Left lobe of liver (tissue), 2 donors: ENCODE measurements around the gene WASF3. TPM values are rescaled to one million over a fixed set of nuclear protein-coding genes. Genes with fewer than 3 reads are reported as not detected.

Source experiments
- ATAC-seq: fragments of 200-7000 bp; cut with Tn5 transposase; one replicate; pipeline ENCODE4 v1.9.1; 2020; ENCODE audit warnings: mild to moderate bottlenecking, moderate library complexity
- DNase-seq: peaks from one replicate; pipeline ENCODE4 v3.0.0-alpha.2; 2020; ENCODE audit warnings: low spot score
- total RNA-seq: library from RNA; stranded (reverse); gene quantifications from one replicate; pipeline ENCODE4 v1.2.1, GENCODE V29; 2021
- donor health status: DM: no; HTN: no; CAD: no; lungs with moderate emphysema.
- donor health status: DM: no; HTN: yes; CAD: no.

The WASF3 gene
- total RNA-seq, 1 donor from 2014 or later: 8.5 TPM

- no peak for ATAC-seq
- DNase-seq: no peak
Measured at GRCh38 chr13:26679411-26680122, 122.1 kb downstream of the WASF3 start.

- ATAC-seq: no peak
Measured at GRCh38 chr13:26680123-26680450, 122.6 kb downstream of the WASF3 start.

GRCh38 chr13:26680572-26680971 is 123.1 kb downstream of the WASF3 start:
- ATAC-seq (no peak), DNase-seq (no peak)

More at GRCh38 chr13:26680123-26680450, 122.6 kb downstream of the WASF3 start:
- DNase-seq: no peak

- no peak for ATAC-seq
- no peak for DNase-seq
Measured at GRCh38 chr13:26681036-26681435, 123.6 kb downstream of the WASF3 start.

GRCh38 chr13:26682606-26683005 is 125.1 kb downstream of the WASF3 start:
- DNase-seq: no peak

GRCh38 chr13:26685606-26686005 is 128.1 kb downstream of the WASF3 start:
- DNase-seq (no peak), ATAC-seq (no peak)

More at GRCh38 chr13:26682606-26683005, 125.1 kb downstream of the WASF3 start:
- no peak for ATAC-seq

- DNase-seq (no peak), ATAC-seq (no peak)
Measured at GRCh38 chr13:26686285-26686684, 128.8 kb downstream of the WASF3 start.

- ATAC-seq (no peak), DNase-seq (no peak)
Measured at GRCh38 chr13:26688286-26688685, 130.8 kb downstream of the WASF3 start.

GRCh38 chr13:26688980-26689379 is 131.5 kb downstream of the WASF3 start:
- DNase-seq: no peak
- ATAC-seq: no peak

- DNase-seq (no peak), ATAC-seq (no peak)
Measured at GRCh38 chr13:26693749-26694463, 136.4 kb downstream of the WASF3 start.

- no peak for ATAC-seq
- no peak for DNase-seq
Measured at GRCh38 chr13:26694609-26695359, 137.3 kb downstream of the WASF3 start.

GRCh38 chr13:26695360-26695705 is 137.8 kb downstream of the WASF3 start:
- ATAC-seq: no peak
- DNase-seq: no peak

- no peak for DNase-seq
- ATAC-seq: no peak
Measured at GRCh38 chr13:26695891-26696311, 138.4 kb downstream of the WASF3 start.

- DNase-seq (no peak), ATAC-seq (no peak)
Measured at GRCh38 chr13:26697069-26697955, 139.8 kb downstream of the WASF3 start.

- peak; percentile 99 for ATAC-seq
- DNase-seq: peak; percentile 89
Measured at GRCh38 chr13:26698392-26699196, 141.1 kb downstream of the WASF3 start.

GRCh38 chr13:26699197-26699490 is 141.7 kb downstream of the WASF3 start:
- no peak for ATAC-seq
- DNase-seq: no peak

GRCh38 chr13:26705536-26705935 is 148.1 kb downstream of the WASF3 start:
- DNase-seq (no peak), ATAC-seq (no peak)

GRCh38 chr13:26706381-26706780 is 148.9 kb downstream of the WASF3 start:
- DNase-seq (no peak), ATAC-seq (no peak)

- ATAC-seq (peak; percentile 89), DNase-seq (no peak)
Measured at GRCh38 chr13:26707122-26708006, 149.9 kb downstream of the WASF3 start.
